Hypothalamus (tissue), 51 donors: ENCODE results near the gene PRKCB.
"Not testable (repeated sequence)": the region's sequence is repeated elsewhere in the genome, so short reads cannot be mapped to it uniquely, and the experiment has no call there.

Experiments
- DNase-seq, 51 donors: peaks; one replicate each; lab custom pipeline; 2025; lab: John Stamatoyannopoulos, UW

Gene PRKCB

DNA sequence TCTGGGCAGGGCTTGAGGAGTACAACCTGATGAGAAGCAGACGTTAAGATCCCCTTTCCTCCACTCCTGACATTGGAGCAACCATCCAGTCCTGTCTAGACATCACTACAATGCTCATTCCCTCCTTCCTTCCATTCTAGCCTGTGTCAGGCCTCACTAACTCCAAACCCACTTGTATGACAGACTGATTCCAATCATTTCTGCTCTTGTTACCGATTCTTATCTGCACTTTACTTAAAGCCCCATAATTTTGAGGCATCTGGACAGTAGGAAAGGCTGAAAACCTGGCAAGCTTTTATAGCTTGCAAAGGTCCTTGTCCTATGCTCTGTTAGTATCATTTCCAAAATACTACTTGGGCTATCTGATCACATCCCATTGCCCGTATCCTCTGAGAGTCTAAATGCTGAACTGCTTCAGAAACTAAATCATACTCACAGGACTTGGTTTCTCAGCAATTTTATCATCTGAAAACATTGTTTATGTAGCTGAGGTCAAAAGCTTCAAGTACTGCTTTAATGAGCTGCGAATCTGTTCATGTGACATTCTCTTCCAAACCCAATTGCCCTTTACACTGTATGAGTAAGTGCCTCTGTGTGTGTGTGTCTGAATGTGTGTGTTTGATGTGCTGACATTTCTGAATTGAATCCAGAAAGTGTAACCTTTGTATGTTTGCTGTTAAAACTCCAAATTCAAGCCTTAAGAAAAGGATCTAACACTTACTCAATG is 363.2 kb downstream of the PRKCB start:
- DNase-seq, result no peak

DNA sequence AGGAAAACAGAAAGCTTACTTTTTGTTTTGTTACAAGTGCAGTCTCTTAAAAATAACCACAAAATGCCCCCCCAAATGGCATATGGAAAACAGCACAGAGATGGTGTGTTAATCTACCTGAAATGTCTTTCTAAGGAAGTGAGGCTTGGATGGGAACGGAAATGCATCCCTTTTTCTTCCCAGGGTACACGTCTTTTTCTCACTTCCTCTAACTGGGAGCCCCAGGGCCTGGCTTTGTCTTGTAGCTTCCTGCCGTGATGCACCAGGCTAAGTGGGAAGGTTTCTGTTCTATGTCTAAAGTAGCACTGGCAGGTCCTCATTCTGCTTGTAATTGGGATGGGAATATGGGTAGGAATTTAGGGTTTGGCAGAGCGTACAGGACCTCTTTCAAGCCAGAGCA is 367.9 kb downstream of the PRKCB start:
- no peak for DNase-seq

GRCh38 chr16:24204150-24204665 is 368.4 kb downstream of the PRKCB start:
- no peak for DNase-seq

DNA sequence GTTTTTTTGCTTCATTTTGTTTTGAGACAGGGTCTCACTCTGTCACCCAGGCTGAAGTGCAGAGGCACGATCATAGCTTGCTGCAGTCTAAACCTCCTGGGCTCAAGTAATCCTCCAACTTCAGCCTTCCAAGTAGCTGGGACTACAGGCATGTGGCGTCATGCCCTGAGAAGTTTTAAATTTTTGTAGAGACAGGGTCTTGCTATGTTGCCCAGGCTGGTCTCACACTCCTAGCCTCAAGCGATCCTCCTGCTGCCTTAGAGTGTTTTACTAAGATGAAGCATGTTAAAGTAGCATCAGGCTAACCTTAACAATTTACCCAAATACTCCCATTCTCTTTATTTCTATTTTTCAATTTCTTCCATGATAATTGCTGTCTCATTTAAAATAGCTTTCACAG is 371.1 kb downstream of the PRKCB start:
- no peak for DNase-seq

- peak in 40 of 51 donors; percentile 6 to 86 (median 43) for DNase-seq
Observed at GRCh38 chr16:24208710-24209109, 372.9 kb downstream of the PRKCB start.

GRCh38 chr16:24214992-24215391 is 379.2 kb downstream of the PRKCB start:
- DNase-seq, result no peak

- DNase-seq, result no peak
Observed at GRCh38 chr16:24216961-24217360, 381.2 kb downstream of the PRKCB start.

GRCh38 chr16:24217461-24217860 is 381.7 kb downstream of the PRKCB start:
- DNase-seq, result no peak

- no peak for DNase-seq
Observed at GRCh38 chr16:24218299-24218698, 382.5 kb downstream of the PRKCB start.

DNA sequence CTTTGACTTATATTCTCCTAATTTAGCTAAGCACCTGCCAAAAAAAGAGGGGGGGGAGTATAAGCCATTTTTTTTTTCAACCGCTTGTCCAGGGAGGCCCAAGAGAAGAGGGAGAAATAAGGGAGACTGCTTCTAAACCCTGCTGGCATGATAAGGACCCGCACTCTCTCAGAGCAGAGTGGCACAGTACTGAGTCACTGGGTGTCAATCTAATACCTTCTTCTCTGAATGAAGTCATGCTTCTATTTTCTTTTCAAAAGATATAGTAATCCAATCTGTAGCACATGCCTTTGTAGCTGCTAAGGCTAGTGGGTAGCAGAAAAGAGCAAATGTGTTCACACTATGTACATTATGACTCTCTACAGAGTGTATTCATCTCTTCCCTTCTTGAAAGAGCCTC is 385.4 kb downstream of the PRKCB start:
- no peak for DNase-seq

GRCh38 chr16:24228514-24228913 is 392.7 kb downstream of the PRKCB start:
- DNase-seq, result peak in 1 of 51 donors; percentile 4

- DNase-seq, result no peak
Observed at GRCh38 chr16:24232936-24233335, 397.2 kb downstream of the PRKCB start.

DNA sequence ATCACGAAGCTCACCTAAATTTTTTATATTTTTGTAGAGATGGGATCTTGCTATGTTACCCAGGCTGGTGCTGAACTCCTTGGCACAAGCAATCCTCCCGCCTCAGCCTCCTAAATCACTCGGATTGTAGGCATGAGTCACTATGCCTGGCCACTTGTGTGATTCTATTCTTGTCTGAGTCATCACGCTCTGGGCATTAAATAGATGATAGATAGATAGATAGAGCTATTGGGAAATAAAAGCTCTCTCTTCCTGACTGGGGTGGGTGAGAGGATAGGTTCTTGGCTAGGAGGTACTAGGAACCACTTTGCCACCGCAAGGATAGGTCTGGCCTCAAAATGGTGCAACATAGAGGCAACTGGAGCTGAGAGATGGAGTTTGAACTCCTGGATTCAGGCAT is 399.0 kb downstream of the PRKCB start:
- DNase-seq, result no peak

DNA sequence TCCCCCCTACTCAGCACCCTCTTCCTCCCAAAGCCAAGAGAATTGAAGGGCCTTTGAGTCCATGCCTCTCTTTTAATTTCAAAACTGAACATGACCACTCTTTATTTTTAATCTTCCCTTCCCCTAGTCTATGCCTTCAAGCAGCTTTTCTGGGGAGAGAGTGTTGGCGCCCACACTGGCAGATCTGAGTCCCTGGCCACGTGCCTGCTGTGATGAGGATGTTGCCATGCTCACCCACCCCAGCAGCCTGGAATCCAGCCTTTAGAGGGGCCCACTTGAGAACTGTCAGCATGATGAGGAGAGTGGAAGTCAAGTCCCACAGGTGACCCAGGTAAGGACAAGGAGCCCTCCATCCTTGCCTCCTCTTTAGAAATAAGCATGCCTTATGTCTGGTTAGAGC is 400.0 kb downstream of the PRKCB start:
- DNase-seq, result peak in 1 of 51 donors; percentile 16

GRCh38 chr16:24238846-24239245 is 403.1 kb downstream of the PRKCB start:
- DNase-seq, result not testable (repeated sequence)

- DNase-seq, result no peak
Observed at GRCh38 chr16:24246911-24247607, 411.3 kb downstream of the PRKCB start.

DNA sequence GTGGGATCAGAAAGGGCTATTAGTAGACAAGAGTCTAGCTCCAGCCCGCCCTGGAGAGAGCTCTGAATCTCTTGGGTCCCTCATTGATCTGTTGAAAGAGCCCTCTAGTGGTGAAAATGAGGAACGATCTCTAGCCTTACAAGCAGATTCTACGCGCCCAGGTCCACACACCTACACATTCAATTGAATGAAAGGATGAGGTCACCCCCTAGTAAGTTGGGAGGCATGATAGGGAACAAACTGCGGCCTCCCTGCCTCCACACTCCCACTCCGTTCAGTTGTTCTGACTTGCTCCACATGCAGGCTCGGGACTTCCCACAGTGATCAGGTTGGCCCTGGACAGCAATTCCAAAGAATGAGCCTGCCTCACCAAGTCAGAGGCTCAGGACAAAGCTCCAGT is 417.4 kb downstream of the PRKCB start:
- peak in 22 of 51 donors; percentile 1 to 68 (median 12) for DNase-seq

DNA sequence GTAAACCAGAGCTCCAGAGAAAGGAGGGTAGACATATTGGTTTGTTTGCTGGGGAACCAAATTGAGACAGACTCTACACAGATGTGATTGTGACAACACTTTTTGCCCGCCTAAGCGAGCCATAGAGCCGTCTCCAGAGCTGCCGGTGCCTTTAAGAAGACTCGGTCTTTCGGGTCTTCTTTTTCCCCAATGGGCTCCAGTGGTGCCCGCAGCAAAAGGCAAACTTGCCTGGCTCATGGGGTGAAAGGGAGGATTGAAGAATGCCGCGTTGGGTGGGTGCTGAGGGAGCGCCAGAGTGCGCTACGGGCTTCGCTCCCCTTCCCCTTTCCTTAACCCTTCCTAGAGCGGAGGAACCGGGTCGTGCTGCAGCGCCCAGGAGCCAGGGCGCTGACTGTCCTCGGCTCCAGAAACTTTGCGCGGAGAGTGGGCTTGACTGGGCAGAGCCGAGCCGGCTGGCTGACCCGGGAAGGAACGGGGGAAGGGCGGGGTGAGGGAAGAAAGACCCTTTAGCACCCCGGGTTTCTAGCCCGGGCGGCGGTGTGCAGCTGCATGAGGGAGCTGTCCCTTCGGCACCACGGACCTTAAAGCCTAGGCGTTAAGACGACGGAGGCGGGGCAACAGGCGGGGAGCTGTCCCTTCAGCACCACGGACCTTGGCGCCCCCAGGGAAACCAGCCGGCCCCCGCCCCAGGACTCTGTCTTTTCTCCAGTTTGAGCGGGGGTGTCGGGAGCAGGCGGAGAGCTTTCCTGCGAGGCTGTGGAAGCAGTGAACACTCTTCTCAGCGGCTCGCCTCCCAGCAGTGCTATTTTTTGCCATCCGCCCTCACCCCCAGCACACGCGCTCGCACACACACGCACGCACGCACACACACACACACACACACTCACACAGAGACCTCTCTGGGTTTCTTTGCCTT is 419.9 kb downstream of the PRKCB start, which contains the start of gene CACNG3:
CACNG3 (plus strand) TSS at position 880 of the 916 bp plus-strand sequence. CDS start 420 bp downstream, outside the sequence.
- peak in 29 of 51 donors; percentile 4 to 81 (median 32) for DNase-seq

GRCh38 chr16:24257958-24258357 is 422.2 kb downstream of the PRKCB start:
- peak in 4 of 51 donors; percentile 2 to 25 (median 18) for DNase-seq

DNA sequence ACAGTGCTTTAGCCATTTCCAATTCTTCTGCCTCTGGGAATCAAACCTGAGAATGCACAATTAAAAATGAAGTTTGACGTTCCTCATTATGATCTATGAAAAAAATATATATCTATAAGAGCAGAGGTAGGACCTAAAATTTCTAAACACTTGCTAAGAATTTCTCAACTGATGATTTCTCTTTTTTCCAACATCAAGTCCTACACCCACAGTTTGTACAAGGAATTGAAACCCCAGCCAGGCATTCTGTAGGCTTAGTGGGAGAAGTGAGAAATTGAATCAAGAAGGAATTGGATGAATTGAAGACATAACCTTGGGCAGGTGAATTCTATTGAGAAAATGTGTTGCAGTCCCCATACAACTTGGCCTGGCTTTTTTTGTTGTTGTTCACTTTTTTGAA is 423.0 kb downstream of the PRKCB start:
- no peak for DNase-seq

DNA sequence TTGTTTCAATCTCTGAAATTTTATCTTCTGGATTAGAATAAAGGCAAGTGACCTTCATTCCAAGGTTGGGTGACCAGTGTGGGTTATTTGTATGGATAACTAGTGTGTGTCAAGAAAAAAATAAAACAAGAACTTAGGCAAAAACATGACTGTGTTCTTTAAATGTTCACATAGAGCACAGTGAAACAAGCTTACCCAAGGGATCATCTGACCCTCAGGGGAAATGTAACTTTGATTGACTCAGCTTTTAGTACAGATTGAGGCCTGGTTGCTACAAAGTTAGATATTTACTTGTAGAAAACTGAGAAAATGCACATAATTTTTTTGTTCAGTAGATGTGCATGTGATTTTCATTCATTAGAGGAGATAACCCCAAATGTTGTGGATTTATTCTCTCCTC is 427.0 kb downstream of the PRKCB start:
- no peak for DNase-seq
